ENCODE results near the gene GNG13.
"Not testable (repeated sequence)": the region's sequence is repeated elsewhere in the genome, so short reads cannot be mapped to it uniquely, and the experiment has no call there.

The GNG13 gene

GRCh38 chr16:822174-822908, 21.8 kb upstream of the GNG13 start:
- Histone ChIP-seq H3K9ac (ENCODE audit: low read depth in 1 of 2, low read length in 2 of 2) (no peak overlapping the region), H3K27me3 (ENCODE audit: control insufficient read depth in 2 of 2, insufficient read depth in 2 of 2, low read length in 2 of 2) (peaks cover 0 to 4% of the 10 kb centered on the region in 2 donors), H3K27ac (ENCODE audit: low read depth in 2 of 2, low read length in 2 of 2) (no peak overlapping the region), H3K4me3 (ENCODE audit: low read length in 2 of 2) (no peak overlapping the region), H3K36me3 (ENCODE audit: control insufficient read depth in 2 of 2, insufficient read depth in 2 of 2, low read length in 2 of 2) (no peaks in the 10 kb centered on the region), H3K9me3 (ENCODE audit: control insufficient read depth in 2 of 2, low read length in 2 of 2) (peaks cover 0 to 3% of the 10 kb centered on the region in 2 donors), H3K4me1 (ENCODE audit: control insufficient read depth in 2 of 2, insufficient read depth in 2 of 2, low read length in 2 of 2) (no peaks in the 10 kb centered on the region)

GRCh38 chr16:821751-822150, 21.2 kb upstream of the GNG13 start:
- Histone ChIP-seq H3K27me3 (ENCODE audit: control insufficient read depth in 2 of 2, insufficient read depth in 2 of 2, low read length in 2 of 2) (peaks cover 0 to 4% of the 10 kb centered on the region in 2 donors), H3K4me1 (ENCODE audit: control insufficient read depth in 2 of 2, insufficient read depth in 2 of 2, low read length in 2 of 2) (no peaks in the 10 kb centered on the region), H3K27ac (ENCODE audit: low read depth in 2 of 2, low read length in 2 of 2) (no peak overlapping the region), H3K4me3 (ENCODE audit: low read length in 2 of 2) (no peak overlapping the region), H3K9me3 (ENCODE audit: control insufficient read depth in 2 of 2, low read length in 2 of 2) (peaks cover 0 to 3% of the 10 kb centered on the region in 2 donors), H3K36me3 (ENCODE audit: control insufficient read depth in 2 of 2, insufficient read depth in 2 of 2, low read length in 2 of 2) (no peaks in the 10 kb centered on the region), H3K9ac (ENCODE audit: low read depth in 1 of 2, low read length in 2 of 2) (no peak overlapping the region)

- no peak overlapping the region for H3K4me3 ChIP-seq (ENCODE audit: low read length in 2 of 2)
- H3K9ac ChIP-seq (ENCODE audit: low read depth in 1 of 2, low read length in 2 of 2) = no peak overlapping the region
- H3K36me3 ChIP-seq (ENCODE audit: control insufficient read depth in 2 of 2, insufficient read depth in 2 of 2, low read length in 2 of 2) = no peaks in the 10 kb centered on the region
- no peak overlapping the region for H3K27ac ChIP-seq (ENCODE audit: low read depth in 2 of 2, low read length in 2 of 2)
- H3K4me1 ChIP-seq (ENCODE audit: control insufficient read depth in 2 of 2, insufficient read depth in 2 of 2, low read length in 2 of 2) = no peaks in the 10 kb centered on the region
- peaks cover 0 to 2% of the 10 kb centered on the region in 2 donors for H3K27me3 ChIP-seq (ENCODE audit: control insufficient read depth in 2 of 2, insufficient read depth in 2 of 2, low read length in 2 of 2)
- H3K9me3 ChIP-seq (ENCODE audit: control insufficient read depth in 2 of 2, low read length in 2 of 2) = peaks cover 0 to 3% of the 10 kb centered on the region in 2 donors
Observed at GRCh38 chr16:820748-821147, 20.2 kb upstream of the GNG13 start.

- H3K4me3 ChIP-seq (ENCODE audit: low read length in 2 of 2); H3K36me3 ChIP-seq (ENCODE audit: control insufficient read depth in 2 of 2, insufficient read depth in 2 of 2, low read length in 2 of 2); H3K27ac ChIP-seq (ENCODE audit: low read depth in 2 of 2, low read length in 2 of 2); H3K4me1 ChIP-seq (ENCODE audit: control insufficient read depth in 2 of 2, insufficient read depth in 2 of 2, low read length in 2 of 2); H3K9ac ChIP-seq (ENCODE audit: low read depth in 1 of 2, low read length in 2 of 2); H3K9me3 ChIP-seq (ENCODE audit: control insufficient read depth in 2 of 2, low read length in 2 of 2); H3K27me3 ChIP-seq (ENCODE audit: control insufficient read depth in 2 of 2, insufficient read depth in 2 of 2, low read length in 2 of 2): not testable (repeated sequence)
Observed at GRCh38 chr16:820044-820408, 19.5 kb upstream of the GNG13 start.

- Histone ChIP-seq H3K4me1 (ENCODE audit: control insufficient read depth in 2 of 2, insufficient read depth in 2 of 2, low read length in 2 of 2) (no peaks in the 10 kb centered on the region), H3K9ac (ENCODE audit: low read depth in 1 of 2, low read length in 2 of 2) (no peak overlapping the region), H3K36me3 (ENCODE audit: control insufficient read depth in 2 of 2, insufficient read depth in 2 of 2, low read length in 2 of 2) (no peaks in the 10 kb centered on the region), H3K27ac (ENCODE audit: low read depth in 2 of 2, low read length in 2 of 2) (no peak overlapping the region), H3K27me3 (ENCODE audit: control insufficient read depth in 2 of 2, insufficient read depth in 2 of 2, low read length in 2 of 2) (peaks cover 0 to 3% of the 10 kb centered on the region in 2 donors), H3K4me3 (ENCODE audit: low read length in 2 of 2) (no peak overlapping the region), H3K9me3 (ENCODE audit: control insufficient read depth in 2 of 2, low read length in 2 of 2) (peaks cover 0 to 3% of the 10 kb centered on the region in 2 donors)
Observed at GRCh38 chr16:819336-820043, 19.0 kb upstream of the GNG13 start.

- H3K4me1 ChIP-seq (ENCODE audit: control insufficient read depth in 2 of 2, insufficient read depth in 2 of 2, low read length in 2 of 2) = no peaks in the 10 kb centered on the region
- H3K27ac ChIP-seq (ENCODE audit: low read depth in 2 of 2, low read length in 2 of 2) = no peak overlapping the region
- H3K9ac ChIP-seq (ENCODE audit: low read depth in 1 of 2, low read length in 2 of 2) = no peak overlapping the region
- no peaks in the 10 kb centered on the region for H3K36me3 ChIP-seq (ENCODE audit: control insufficient read depth in 2 of 2, insufficient read depth in 2 of 2, low read length in 2 of 2)
- H3K9me3 ChIP-seq (ENCODE audit: control insufficient read depth in 2 of 2, low read length in 2 of 2) = peaks cover 0 to 3% of the 10 kb centered on the region in 2 donors
- H3K27me3 ChIP-seq (ENCODE audit: control insufficient read depth in 2 of 2, insufficient read depth in 2 of 2, low read length in 2 of 2) = peaks cover 4 to 5% of the 10 kb centered on the region in 2 donors
- no peak overlapping the region for H3K4me3 ChIP-seq (ENCODE audit: low read length in 2 of 2)
Observed at GRCh38 chr16:818592-818991, 18.1 kb upstream of the GNG13 start.

GRCh38 chr16:818132-818531, 17.6 kb upstream of the GNG13 start:
- Histone ChIP-seq H3K4me1 (ENCODE audit: control insufficient read depth in 2 of 2, insufficient read depth in 2 of 2, low read length in 2 of 2) (peaks cover 0 to 2% of the 10 kb centered on the region in 2 donors), H3K9ac (ENCODE audit: low read depth in 1 of 2, low read length in 2 of 2) (no peak overlapping the region), H3K27me3 (ENCODE audit: control insufficient read depth in 2 of 2, insufficient read depth in 2 of 2, low read length in 2 of 2) (peaks cover 4 to 7% of the 10 kb centered on the region in 2 donors), H3K27ac (ENCODE audit: low read depth in 2 of 2, low read length in 2 of 2) (no peak overlapping the region), H3K4me3 (ENCODE audit: low read length in 2 of 2) (no peak overlapping the region), H3K9me3 (ENCODE audit: control insufficient read depth in 2 of 2, low read length in 2 of 2) (peaks cover 0 to 3% of the 10 kb centered on the region in 2 donors), H3K36me3 (ENCODE audit: control insufficient read depth in 2 of 2, insufficient read depth in 2 of 2, low read length in 2 of 2) (no peaks in the 10 kb centered on the region)

GRCh38 chr16:817001-817906, 16.7 kb upstream of the GNG13 start:
- peaks cover 4 to 8% of the 10 kb centered on the region in 2 donors for H3K27me3 ChIP-seq (ENCODE audit: control insufficient read depth in 2 of 2, insufficient read depth in 2 of 2, low read length in 2 of 2)
- H3K4me3 ChIP-seq (ENCODE audit: low read length in 2 of 2) = no peak overlapping the region
- H3K9ac ChIP-seq (ENCODE audit: low read depth in 1 of 2, low read length in 2 of 2) = no peak overlapping the region

GRCh38 chr16:815861-816260, 15.3 kb upstream of the GNG13 start:
- Histone ChIP-seq H3K4me3 (ENCODE audit: low read length in 2 of 2) (no peak overlapping the region), H3K27me3 (ENCODE audit: control insufficient read depth in 2 of 2, insufficient read depth in 2 of 2, low read length in 2 of 2) (peaks cover 4 to 8% of the 10 kb centered on the region in 2 donors), H3K4me1 (ENCODE audit: control insufficient read depth in 2 of 2, insufficient read depth in 2 of 2, low read length in 2 of 2) (peaks cover 0 to 2% of the 10 kb centered on the region in 2 donors), H3K9me3 (ENCODE audit: control insufficient read depth in 2 of 2, low read length in 2 of 2) (peaks cover 0 to 3% of the 10 kb centered on the region in 2 donors), H3K9ac (ENCODE audit: low read depth in 1 of 2, low read length in 2 of 2) (no peak overlapping the region), H3K36me3 (ENCODE audit: control insufficient read depth in 2 of 2, insufficient read depth in 2 of 2, low read length in 2 of 2) (no peaks in the 10 kb centered on the region), H3K27ac (ENCODE audit: low read depth in 2 of 2, low read length in 2 of 2) (no peak overlapping the region)

More at GRCh38 chr16:817001-817906, 16.7 kb upstream of the GNG13 start:
- Histone ChIP-seq H3K9me3 (ENCODE audit: control insufficient read depth in 2 of 2, low read length in 2 of 2) (peaks cover 0 to 3% of the 10 kb centered on the region in 2 donors), H3K36me3 (ENCODE audit: control insufficient read depth in 2 of 2, insufficient read depth in 2 of 2, low read length in 2 of 2) (no peaks in the 10 kb centered on the region), H3K4me1 (ENCODE audit: control insufficient read depth in 2 of 2, insufficient read depth in 2 of 2, low read length in 2 of 2) (peaks cover 0 to 2% of the 10 kb centered on the region in 2 donors), H3K27ac (ENCODE audit: low read depth in 2 of 2, low read length in 2 of 2) (no peak overlapping the region)
